HG03439 (cell line): ENCODE results near the gene ENO2.

ENCODE experiments used
- ATAC-seq: cut with Tn5 transposase; IDR thresholded peaks from one replicate; pipeline ENCODE4 v1.9.1; 2021; ENCODE audit warnings: mild to moderate bottlenecking, moderate library complexity; ENCODE audit not compliant: unreplicated experiment

ENO2 gene

GRCh38 chr12:6912164-6912935 is 2.0 kb upstream of the ENO2 start:
- no peak for ATAC-seq

- no peak for ATAC-seq
Observed at GRCh38 chr12:6914947-6915788, 788 bp downstream of the ENO2 start.

GRCh38 chr12:6915789-6916285 is 1.5 kb downstream of the ENO2 start:
- no peak for ATAC-seq

- no peak for ATAC-seq
Observed at GRCh38 chr12:6916426-6917200, 2.2 kb downstream of the ENO2 start.

- no peak for ATAC-seq
Observed at GRCh38 chr12:6917491-6918231, 3.3 kb downstream of the ENO2 start.

- no peak for ATAC-seq
Observed at GRCh38 chr12:6919588-6919987, 5.2 kb downstream of the ENO2 start.

- no peak for ATAC-seq
Observed at GRCh38 chr12:6921539-6921938, 7.2 kb downstream of the ENO2 start.

- ATAC-seq, result no peak
Observed at GRCh38 chr12:6921996-6922946, 7.9 kb downstream of the ENO2 start.

- ATAC-seq, result no peak
Observed at GRCh38 chr12:6923003-6923732, 8.8 kb downstream of the ENO2 start.

- ATAC-seq, result no peak
Observed at GRCh38 chr12:6923851-6924250, 9.5 kb downstream of the ENO2 start.

GRCh38 chr12:6925239-6925539 is 10.8 kb downstream of the ENO2 start:
- no peak for ATAC-seq

GRCh38 chr12:6925540-6926279 is 11.3 kb downstream of the ENO2 start:
- ATAC-seq, result no peak

GRCh38 chr12:6927379-6928021 is 13.1 kb downstream of the ENO2 start, which contains the start of gene ATN1:
ATN1 (plus strand) TSS chr12:6927959; CDS start chr12:6934002, 6,043 bp downstream.
- no peak for ATAC-seq

- no peak for ATAC-seq
Observed at GRCh38 chr12:6928022-6928702, 13.8 kb downstream of the ENO2 start.

- ATAC-seq, result no peak
Observed at GRCh38 chr12:6928703-6929407, 14.5 kb downstream of the ENO2 start.
